Heart left ventricle (tissue), 16 donors: Measurements from ENCODE around the gene ELFN1. TPM values are rescaled to one million over a fixed set of nuclear protein-coding genes. Genes with fewer than 3 reads are reported as not detected.

ENCODE experiments used
- ATAC-seq, 4 donors: fragments of 200-7000 bp; cut with Tn5 transposase; one replicate each; pipeline ENCODE4 v1.9.1; 2020 to 2022; ENCODE audit warnings: moderate library complexity in 4 of 4, mild to moderate bottlenecking in 3 of 4, moderate number of reproducible peaks in 1 of 4
- DNase-seq, 5 donors: peaks; one replicate each; pipeline ENCODE4 v3.0.0-alpha.2; 2020
- H3K27ac ChIP-seq, 12 donors: fragments of 200-600 bp; sonication (generic) in 4 of 12; one replicate each; pipeline versions ENCODE4 v1.5.0 to v1.8.0; 2016 to 2022; ENCODE audit warnings: mild to moderate bottlenecking in 2 of 12
- H3K27me3 ChIP-seq, 9 donors: fragments of 200-600 bp; sonication (generic) in 2 of 9; one replicate each; pipeline versions ENCODE4 v1.5.1 to v1.8.0; 2016 to 2022; ENCODE audit warnings: mild to moderate bottlenecking in 3 of 9
- H3K36me3 ChIP-seq, 9 donors: fragments of 200-600 bp; sonication (generic) in 2 of 9; one replicate each; pipeline versions ENCODE4 v1.5.0 to v1.8.0; 2018 to 2022; ENCODE audit warnings: mild to moderate bottlenecking in 2 of 9
- H3K4me1 ChIP-seq, 12 donors: fragments of 200-600 bp; sonication (generic) in 4 of 12; one replicate each; pipeline versions ENCODE4 v1.5.0 to v1.8.0; 2016 to 2022; ENCODE audit warnings: mild to moderate bottlenecking in 3 of 12
- H3K4me3 ChIP-seq, 12 donors: fragments of 200-600 bp; sonication (generic) in 4 of 12; one replicate each; pipeline versions ENCODE4 v1.5.0 to v1.8.0; 2017 to 2022; ENCODE audit warnings: mild to moderate bottlenecking in 9 of 12, moderate library complexity in 4 of 12
- H3K9me3 ChIP-seq, 12 donors: fragments of 200-600 bp; sonication (generic) in 4 of 12; one replicate each; pipeline versions ENCODE4 v1.5.0 to v1.8.0; 2016 to 2022; ENCODE audit warnings: mild to moderate bottlenecking in 1 of 12
- POLR2A ChIP-seq, 2 donors: fragments of 450-650 bp; IDR thresholded peaks; one replicate each; pipeline ENCODE4 v1.6.1; 2017; ENCODE audit warnings: antibody characterized with exemption in 2 of 2, mild to moderate bottlenecking in 2 of 2, moderate library complexity in 2 of 2
- WGBS, 4 donors: extraction: QIAGEN DNeasy Blood & Tissue Kit in 2 of 4; methylation state at CpG; one replicate each; pipeline versions ENCODE4 v1.1.5 to v1.1.7; 2013 to 2018; 5-methylcytosine and 5-hydroxymethylcytosine counted together
- intact Hi-C, 10 donors: fragments of 100-400 bp; cut with DNase I; formaldehyde crosslinking; loops; one replicate each; pipeline versions ENCODE4 v1.11.1 to v1.14.2; 2022
- polyA plus RNA-seq, 2 donors: library from polyadenylated mRNA; stranded (reverse); fragments of 200-250 nt; gene quantifications; one replicate each; pipeline ENCODE4 v1.2.3, GENCODE V29; 2013
- total RNA-seq, 9 donors: library from RNA; depleted of rRNA in 2 of 9; stranded (reverse); fragments of >200 nt in 2 of 9; fragmentation: NEBNext Ultra II Directional in 3 of 9; extraction: Animal tissue kit (Norgen Biotek cat#: 25700) in 3 of 9; gene quantifications; one replicate each; pipeline versions ENCODE4 v1.1.0 to v1.2.4, GENCODE V29; 2016 to 2023
- TF ChIP-seq, protein P1 (sequence below), 12 donors: fragments of 200-600 bp; sonication (generic) in 4 of 12; IDR thresholded peaks; one replicate each; pipeline versions ENCODE4 v1.5.0 to v1.8.0; 2018 to 2022; ENCODE audit warnings: antibody characterized with exemption in 12 of 12, mild to moderate bottlenecking in 5 of 12
- donor health status: ischemic (EF 13 %, LVEDD 7.1; RV severe dilation, severe dysfunction).
- donor health status: healthy with polysubstance abuse.
- donor health status: DM: no; HTN: yes; CAD: no.
- donor health status: DM: no; HTN: no; CAD: no.
- donor health status: ischemic (EF 25% LVEDD 6.9; RV normal size, moderate dysfunction).
- donor health status: ischemic (EF 25% LVEDD 5.7; RV mildly dilated, moderate dysfunction).
- donor health status: healthy.
- donor health status: DM: yes; HTN: yes; CAD: no.
- donor health status: ischemic (EF 35%, LVEDD 5.7; RV mildly dilated, moderate dysfunction).
- donor health status: nonischemic (EF 11% LVEDD 7.7; RV severe dilation, severe dysfunction).
- donor health status: DM: yes; HTN: yes; CAD: no.
- donor health status: PGD.
- donor health status: ischemic (EF 29% LVEDD 5.4; RV normal size, mild dysfunction).
- donor health status: nonischemic (EF 23%, LVEDD 6.1; RV moderate dilation, normal function).

Gene ELFN1
- total and polyA plus RNA-seq, 11 donors: 2.6 to 18.6 (median 6.6) TPM

DNA sequence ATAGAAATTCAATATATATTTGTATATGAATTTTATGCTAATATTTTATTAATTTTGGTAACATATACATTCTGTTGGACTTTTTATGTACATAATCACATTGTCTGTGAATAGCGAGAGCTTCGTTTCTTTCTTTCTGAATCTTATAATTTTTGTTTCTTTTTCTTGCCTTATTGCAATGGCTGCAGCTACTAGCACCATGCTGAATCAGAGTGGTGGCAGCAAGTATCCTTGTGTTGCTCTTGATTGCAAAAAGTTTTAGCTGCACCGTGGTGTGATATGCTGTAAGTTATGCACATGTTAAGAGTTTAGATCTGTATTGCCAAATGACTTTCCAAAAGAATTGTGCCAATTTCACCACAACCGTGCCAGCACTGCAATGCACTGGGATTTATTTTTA, 32.6 kb downstream of the ELFN1 start:
- no peak for ATAC-seq

DNA sequence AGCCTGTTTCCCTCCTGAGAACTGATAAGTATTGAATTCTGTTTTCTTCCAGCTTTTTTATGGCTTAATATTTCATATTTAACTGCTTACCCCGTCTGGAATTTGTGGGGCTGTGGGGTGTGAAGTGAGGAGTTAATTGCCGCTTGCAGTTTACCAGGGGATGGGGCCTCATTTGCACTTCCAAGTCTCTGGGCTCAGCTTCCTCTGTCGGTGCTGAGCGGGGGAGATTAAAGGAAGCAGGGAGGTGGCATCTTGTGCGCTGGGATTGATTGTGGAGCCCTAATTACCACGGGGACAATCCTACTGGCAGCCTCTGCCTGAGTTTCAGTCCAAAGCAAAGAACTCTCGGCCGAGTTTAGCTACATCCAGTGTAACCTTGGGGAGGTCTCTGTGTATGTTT, 33.4 kb downstream of the ELFN1 start:
- Histone ChIP-seq H3K27me3 (no peaks in the 10 kb centered on the region), H3K36me3 (no peaks in the 10 kb centered on the region), H3K4me3 (no peak overlapping the region), H3K27ac (no peak overlapping the region), H3K4me1 (no peaks in the 10 kb centered on the region), H3K9me3 (peaks cover 0 to 23% (median 7%) of the 10 kb centered on the region in 12 donors)
- DNase-seq (peak in 2 of 5 donors; percentile 6 to 10), ATAC-seq (no peak)
- TF ChIP-seq POLR2A (IDR thresholded peaks at IDR 0.05): no peak
- TF ChIP-seq, protein P1, sequence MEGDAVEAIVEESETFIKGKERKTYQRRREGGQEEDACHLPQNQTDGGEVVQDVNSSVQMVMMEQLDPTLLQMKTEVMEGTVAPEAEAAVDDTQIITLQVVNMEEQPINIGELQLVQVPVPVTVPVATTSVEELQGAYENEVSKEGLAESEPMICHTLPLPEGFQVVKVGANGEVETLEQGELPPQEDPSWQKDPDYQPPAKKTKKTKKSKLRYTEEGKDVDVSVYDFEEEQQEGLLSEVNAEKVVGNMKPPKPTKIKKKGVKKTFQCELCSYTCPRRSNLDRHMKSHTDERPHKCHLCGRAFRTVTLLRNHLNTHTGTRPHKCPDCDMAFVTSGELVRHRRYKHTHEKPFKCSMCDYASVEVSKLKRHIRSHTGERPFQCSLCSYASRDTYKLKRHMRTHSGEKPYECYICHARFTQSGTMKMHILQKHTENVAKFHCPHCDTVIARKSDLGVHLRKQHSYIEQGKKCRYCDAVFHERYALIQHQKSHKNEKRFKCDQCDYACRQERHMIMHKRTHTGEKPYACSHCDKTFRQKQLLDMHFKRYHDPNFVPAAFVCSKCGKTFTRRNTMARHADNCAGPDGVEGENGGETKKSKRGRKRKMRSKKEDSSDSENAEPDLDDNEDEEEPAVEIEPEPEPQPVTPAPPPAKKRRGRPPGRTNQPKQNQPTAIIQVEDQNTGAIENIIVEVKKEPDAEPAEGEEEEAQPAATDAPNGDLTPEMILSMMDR (IDR thresholded peaks at IDR 0.05): no peak
- 36 to 70% (median 48%) methylated on average over 8 of the region's 8 CpGs for WGBS, 4 donors
- intact Hi-C loops: no loop called here

More for the DNA sequence above, 32.6 kb downstream of the ELFN1 start:
- intact Hi-C loops: no loop called here
- H3K9me3 ChIP-seq: peaks cover 0 to 23% (median 7%) of the 10 kb centered on the region in 12 donors
- WGBS, 4 donors: 95 to 97% (median 96%) methylated on average over 4 of the region's 4 CpGs
- H3K4me1 ChIP-seq: no peaks in the 10 kb centered on the region
- H3K27me3 ChIP-seq: no peaks in the 10 kb centered on the region
- DNase-seq: no peak
- no peaks in the 10 kb centered on the region for H3K36me3 ChIP-seq
- TF ChIP-seq, protein P1 (IDR thresholded peaks at IDR 0.05): no peak
- TF ChIP-seq POLR2A (IDR thresholded peaks at IDR 0.05): no peak
- no peak overlapping the region for H3K27ac ChIP-seq
- no peak overlapping the region for H3K4me3 ChIP-seq

DNA sequence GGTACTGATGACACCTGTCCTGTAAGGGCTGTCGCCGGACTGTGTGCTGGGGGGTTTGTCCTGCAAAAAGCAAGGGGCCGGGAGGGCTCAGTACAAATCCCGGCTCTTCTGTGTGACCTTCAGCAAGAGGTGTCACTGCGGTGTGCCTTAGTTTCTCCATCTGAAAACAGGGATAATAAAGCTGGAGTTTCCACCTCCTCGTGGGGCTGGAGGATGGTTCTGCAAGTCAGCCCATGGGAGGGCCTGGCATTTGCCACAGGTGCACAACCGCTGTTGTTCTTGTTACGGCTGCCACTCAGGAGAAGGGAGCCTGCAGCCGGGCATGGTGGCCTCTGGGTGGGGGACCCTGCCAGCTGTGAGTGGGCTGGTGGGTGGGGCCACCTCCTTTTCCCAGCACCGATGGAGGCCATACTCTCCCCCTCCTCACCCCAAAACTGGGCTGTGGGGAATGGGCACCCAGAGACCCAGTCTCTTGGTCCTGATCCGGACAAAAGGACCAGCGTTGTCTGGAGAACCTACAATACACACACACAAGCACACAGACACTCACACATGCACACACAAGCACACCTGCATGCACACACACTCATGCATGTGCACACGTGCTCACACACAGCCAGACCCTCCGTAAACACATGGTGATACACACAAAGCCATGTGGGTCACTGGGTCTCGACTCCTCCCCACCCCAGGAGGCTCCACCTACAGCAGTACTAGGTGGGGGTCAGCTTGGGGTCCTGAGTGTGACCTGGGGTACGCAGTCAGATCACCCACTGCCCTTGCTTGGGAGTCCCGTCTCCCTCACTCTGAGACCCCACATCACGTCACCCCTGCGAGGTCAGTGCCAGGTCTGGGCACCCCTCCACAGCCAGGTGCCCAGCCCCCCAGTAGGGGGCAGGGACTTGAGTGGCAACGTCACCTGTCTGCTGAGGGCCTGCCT, 34.1 kb downstream of the ELFN1 start:
- ATAC-seq (peak in 1 of 4 donors; percentile 20), DNase-seq (peak in 2 of 5 donors; percentile 10 to 19)
- Histone ChIP-seq H3K27ac (no peak overlapping the region), H3K4me1 (no peaks in the 10 kb centered on the region), H3K9me3 (peaks cover 0 to 25% (median 7%) of the 10 kb centered on the region in 12 donors), H3K27me3 (no peaks in the 10 kb centered on the region), H3K4me3 (no peak overlapping the region), H3K36me3 (no peaks in the 10 kb centered on the region)
- WGBS, 4 donors: 87 to 91% (median 89%) methylated on average over 17 to 20 of the region's 20 CpGs
- intact Hi-C loops: no loop called here
- TF ChIP-seq POLR2A (IDR thresholded peaks at IDR 0.05): no peak
- TF ChIP-seq, protein P1 (IDR thresholded peaks at IDR 0.05): no peak
